T-helper 2 cell treated with Interferon-gamma antibody and Interleukin-4, amounts not matched to agents 5 μg/mL and 100 μg/mL, for 36 hours (primary cell): ENCODE data around the gene GALNT16.
A peak's percentile ranks its signal among the peaks of the same experiment; 100 is the strongest.

Experiments used
- DNase-seq: peaks from one replicate; pipeline ENCODE4 v3.0.0; 2021; ENCODE audit warnings: low spot score
- H3K27ac Mint-ChIP-seq: one replicate; pipeline ENCODE4 v1.8.0; 2021; ENCODE audit warnings: mild to moderate bottlenecking, mixed read lengths
- H3K27me3 Mint-ChIP-seq: one replicate; pipeline ENCODE4 v1.8.0; 2021; ENCODE audit warnings: low read depth, mixed read lengths
- H3K36me3 Mint-ChIP-seq: one replicate; pipeline ENCODE4 v1.8.0; 2021; ENCODE audit warnings: low read depth, mixed read lengths
- H3K4me1 Mint-ChIP-seq: one replicate; pipeline ENCODE4 v1.8.0; 2021; ENCODE audit warnings: low read depth, mixed read lengths
- H3K4me3 Mint-ChIP-seq: one replicate; pipeline ENCODE4 v1.8.0; 2022; ENCODE audit warnings: mild to moderate bottlenecking, moderate library complexity, mixed read lengths
- H3K9me3 Mint-ChIP-seq: one replicate; pipeline ENCODE4 v1.8.0; 2021; ENCODE audit warnings: mixed read lengths

GALNT16 gene

DNA sequence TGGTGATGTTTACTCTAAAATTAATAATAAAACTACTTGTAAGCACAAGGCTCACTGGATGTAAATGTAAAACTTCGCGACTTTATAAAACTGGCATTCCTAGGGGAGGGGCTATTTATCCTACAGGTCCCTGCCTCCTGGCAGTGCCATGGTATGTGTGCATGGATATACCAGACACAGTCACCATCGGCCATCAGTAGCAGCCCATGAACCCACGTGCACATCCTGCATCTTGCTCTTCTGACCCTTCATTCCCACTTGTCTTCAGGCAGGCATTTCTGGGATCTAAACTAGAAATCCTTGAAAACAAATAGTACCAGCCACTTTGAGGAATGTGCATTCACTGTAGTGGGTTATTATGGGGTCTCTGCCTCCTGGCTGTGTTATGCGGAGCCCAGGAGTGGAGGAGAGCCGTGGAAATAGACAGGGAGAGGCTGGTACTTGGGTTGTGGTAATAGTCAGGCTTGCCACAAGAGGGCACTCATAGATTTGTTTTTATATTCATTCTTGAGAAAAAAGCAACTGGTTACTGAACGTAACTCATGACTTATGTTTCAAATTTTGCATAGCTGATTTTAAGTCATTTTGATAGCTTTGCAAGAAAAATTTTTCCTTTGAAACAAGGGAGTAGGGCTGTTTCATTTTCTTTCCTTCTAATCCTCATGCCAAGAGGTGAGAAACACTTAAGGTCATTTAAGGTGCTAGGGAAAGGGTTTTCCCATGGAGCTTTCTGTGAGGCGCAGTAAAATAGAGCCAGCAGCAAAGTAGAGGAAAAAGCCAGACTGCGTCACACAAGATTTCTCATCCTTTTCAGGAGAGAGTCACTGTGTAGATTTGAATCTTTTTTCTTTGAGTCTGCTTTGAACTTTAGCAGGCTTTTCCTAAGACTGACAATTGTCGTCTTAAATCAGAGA, 17.4 kb upstream of the GALNT16 start:
- H3K4me3 Mint-ChIP-seq, result no peak overlapping the region
- H3K9me3 Mint-ChIP-seq, result no peaks in the 10 kb centered on the region
- no peaks in the 10 kb centered on the region for H3K27me3 Mint-ChIP-seq
- H3K27ac Mint-ChIP-seq, result no peak overlapping the region
- no peaks in the 10 kb centered on the region for H3K4me1 Mint-ChIP-seq
- no peaks in the 10 kb centered on the region for H3K36me3 Mint-ChIP-seq
- no peak for DNase-seq

DNA sequence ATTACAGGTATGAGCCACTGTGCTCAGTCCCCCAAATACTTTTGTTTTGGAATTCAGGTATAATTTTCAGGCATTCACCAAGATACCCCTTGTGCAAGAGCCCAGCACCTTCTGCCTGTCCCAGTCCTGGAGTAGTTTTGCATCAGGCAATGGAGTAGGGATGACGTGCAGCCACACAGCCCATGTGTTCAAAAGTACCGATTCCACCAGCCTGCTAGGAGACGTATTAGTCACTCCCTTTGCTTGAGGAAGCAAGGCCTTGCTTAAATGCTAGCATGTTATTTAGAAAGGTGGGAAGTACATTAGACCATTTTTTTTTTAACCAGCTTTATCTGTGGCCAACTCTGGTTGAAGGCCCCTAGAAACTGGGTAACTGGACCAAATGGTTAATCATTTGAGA, 15.0 kb upstream of the GALNT16 start:
- H3K27me3 Mint-ChIP-seq, result no peaks in the 10 kb centered on the region
- no peaks in the 10 kb centered on the region for H3K36me3 Mint-ChIP-seq
- H3K4me1 Mint-ChIP-seq, result no peaks in the 10 kb centered on the region
- no peak overlapping the region for H3K4me3 Mint-ChIP-seq
- no peaks in the 10 kb centered on the region for H3K9me3 Mint-ChIP-seq
- no peak overlapping the region for H3K27ac Mint-ChIP-seq
- DNase-seq, result no peak

DNA sequence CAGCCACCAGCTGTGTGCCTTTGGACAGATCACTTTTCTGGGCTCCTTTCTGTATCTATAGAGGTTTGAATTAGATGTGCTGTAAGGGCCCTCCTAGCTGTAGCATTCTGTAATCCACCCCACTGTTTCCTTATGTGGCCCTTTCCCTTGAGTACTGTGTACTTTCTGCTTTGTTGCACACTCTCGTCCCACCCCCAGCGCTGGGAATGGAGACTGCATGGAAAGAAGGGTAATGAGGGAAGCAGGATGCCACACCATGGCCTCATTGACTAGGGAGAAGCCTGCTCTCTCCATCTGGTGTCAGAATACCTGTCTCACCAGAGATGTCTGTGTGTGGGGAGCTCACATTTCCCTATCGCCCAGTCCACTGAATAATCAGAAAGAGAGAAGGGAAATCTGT, 13.6 kb upstream of the GALNT16 start:
- Mint-ChIP-seq H3K4me3 (no peak overlapping the region), H3K4me1 (no peaks in the 10 kb centered on the region), H3K9me3 (no peaks in the 10 kb centered on the region), H3K27ac (no peak overlapping the region), H3K27me3 (peaks cover 2% of the 10 kb centered on the region), H3K36me3 (no peaks in the 10 kb centered on the region)
- no peak for DNase-seq

DNA sequence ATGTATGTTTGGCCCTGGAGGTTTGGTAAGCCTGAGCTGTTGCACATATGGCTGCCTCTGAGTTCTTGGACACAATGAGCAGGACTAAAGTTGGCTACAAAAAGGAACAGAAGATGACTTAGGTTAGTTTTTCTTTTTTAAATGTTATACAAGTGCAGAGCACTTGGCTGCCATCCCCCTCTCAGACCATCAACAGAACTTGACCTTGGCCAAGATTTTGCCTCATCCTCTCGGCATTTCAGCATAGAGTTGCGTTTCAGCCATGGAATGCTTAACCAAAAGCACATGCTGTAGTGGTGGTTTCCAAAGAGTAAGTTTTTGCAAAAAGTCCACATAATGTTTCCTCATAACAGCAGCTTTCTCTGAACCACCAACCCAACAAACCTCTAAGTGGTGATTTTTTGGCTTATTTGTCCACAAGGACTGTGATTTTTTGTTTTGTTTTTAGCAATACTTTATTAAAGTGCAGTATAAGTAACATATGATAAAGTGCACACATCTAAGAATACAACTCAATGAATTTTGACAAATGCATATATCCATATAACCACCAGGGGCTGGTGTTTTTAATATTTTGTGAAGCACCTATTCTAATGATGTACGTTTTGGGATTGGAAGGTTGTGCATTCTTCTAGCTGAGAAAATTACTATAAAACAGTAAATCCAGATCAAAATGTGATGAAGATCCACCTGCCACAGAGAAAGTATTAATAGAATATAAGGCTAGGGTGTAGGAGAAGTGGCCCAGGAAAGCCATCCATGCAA, 12.1 kb upstream of the GALNT16 start:
- Mint-ChIP-seq H3K27ac (no peak overlapping the region), H3K4me3 (no peak overlapping the region), H3K4me1 (no peaks in the 10 kb centered on the region), H3K36me3 (no peaks in the 10 kb centered on the region), H3K27me3 (peaks cover 9% of the 10 kb centered on the region), H3K9me3 (no peaks in the 10 kb centered on the region)
- DNase-seq, result no peak

DNA sequence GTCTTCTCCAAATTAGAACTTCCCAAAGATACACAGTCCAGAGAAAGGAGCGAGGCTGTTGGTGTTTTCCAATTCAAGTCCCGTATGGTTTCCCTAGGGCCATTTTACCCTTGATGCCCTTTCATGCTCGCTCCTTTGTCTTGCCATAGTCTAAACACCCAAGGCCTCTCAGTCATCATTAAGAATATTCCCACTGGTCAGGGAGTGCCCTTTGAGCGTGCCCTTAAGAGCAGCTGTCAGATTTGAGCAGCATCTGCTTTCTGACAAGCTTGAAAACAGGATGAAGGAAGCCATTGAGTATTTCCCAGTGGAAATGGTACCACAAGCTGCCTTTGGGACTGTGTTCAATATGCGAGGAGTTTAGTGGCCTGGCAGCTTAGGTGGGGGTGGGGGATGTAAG, 10.4 kb upstream of the GALNT16 start:
- H3K9me3 Mint-ChIP-seq, result no peaks in the 10 kb centered on the region
- H3K36me3 Mint-ChIP-seq, result no peaks in the 10 kb centered on the region
- DNase-seq, result no peak
- H3K27me3 Mint-ChIP-seq, result peaks cover 17% of the 10 kb centered on the region
- no peaks in the 10 kb centered on the region for H3K4me1 Mint-ChIP-seq
- H3K27ac Mint-ChIP-seq, result no peak overlapping the region
- no peak overlapping the region for H3K4me3 Mint-ChIP-seq

DNA sequence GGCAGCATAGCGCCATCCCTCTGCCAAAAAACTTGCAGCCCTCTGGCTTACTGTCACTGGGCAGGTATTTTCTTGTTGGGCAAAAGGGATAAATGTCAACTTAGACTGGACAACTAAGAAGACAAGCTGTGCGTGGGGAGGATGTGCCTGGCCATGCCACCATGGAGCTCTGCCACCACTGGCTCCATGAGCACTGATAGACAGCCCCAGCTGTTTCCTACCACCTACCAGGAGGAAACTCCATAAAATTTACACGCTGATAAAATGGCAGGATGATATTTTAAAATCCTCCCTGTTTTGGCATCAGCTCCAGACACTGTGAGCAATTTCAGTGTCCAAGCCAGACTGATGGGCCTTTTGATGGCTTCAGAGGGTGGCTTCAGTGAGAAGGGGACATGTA, 7.1 kb upstream of the GALNT16 start:
- H3K9me3 Mint-ChIP-seq, result no peaks in the 10 kb centered on the region
- no peaks in the 10 kb centered on the region for H3K4me1 Mint-ChIP-seq
- no peaks in the 10 kb centered on the region for H3K36me3 Mint-ChIP-seq
- peaks cover 37% of the 10 kb centered on the region for H3K27me3 Mint-ChIP-seq
- H3K27ac Mint-ChIP-seq, result no peak overlapping the region
- H3K4me3 Mint-ChIP-seq, result no peak overlapping the region
- no peak for DNase-seq

DNA sequence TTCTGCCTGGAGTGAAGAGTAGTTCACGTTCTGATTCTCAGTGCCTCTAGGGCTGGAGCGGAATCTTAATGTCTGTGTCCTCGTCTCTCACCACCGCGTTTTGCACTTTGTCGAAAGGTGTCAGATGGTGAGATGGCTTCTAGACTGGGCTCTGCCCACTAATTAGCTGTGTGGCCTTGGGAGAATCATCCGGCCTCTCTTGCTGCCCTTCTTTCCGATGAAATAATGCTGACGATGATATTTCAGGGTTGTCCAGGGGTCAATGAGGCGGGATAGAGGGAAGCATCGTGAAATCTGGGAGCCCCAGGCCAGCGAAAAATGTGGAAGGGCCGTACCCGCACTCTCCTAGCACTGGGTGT, 811 bp upstream of the GALNT16 start:
- Mint-ChIP-seq H3K4me1 (peaks cover 4% of the 10 kb centered on the region), H3K9me3 (no peaks in the 10 kb centered on the region), H3K36me3 (no peaks in the 10 kb centered on the region), H3K27me3 (peaks cover 72% of the 10 kb centered on the region), H3K4me3 (peak overlapping the region; percentile 9), H3K27ac (no peak overlapping the region)
- no peak for DNase-seq

DNA sequence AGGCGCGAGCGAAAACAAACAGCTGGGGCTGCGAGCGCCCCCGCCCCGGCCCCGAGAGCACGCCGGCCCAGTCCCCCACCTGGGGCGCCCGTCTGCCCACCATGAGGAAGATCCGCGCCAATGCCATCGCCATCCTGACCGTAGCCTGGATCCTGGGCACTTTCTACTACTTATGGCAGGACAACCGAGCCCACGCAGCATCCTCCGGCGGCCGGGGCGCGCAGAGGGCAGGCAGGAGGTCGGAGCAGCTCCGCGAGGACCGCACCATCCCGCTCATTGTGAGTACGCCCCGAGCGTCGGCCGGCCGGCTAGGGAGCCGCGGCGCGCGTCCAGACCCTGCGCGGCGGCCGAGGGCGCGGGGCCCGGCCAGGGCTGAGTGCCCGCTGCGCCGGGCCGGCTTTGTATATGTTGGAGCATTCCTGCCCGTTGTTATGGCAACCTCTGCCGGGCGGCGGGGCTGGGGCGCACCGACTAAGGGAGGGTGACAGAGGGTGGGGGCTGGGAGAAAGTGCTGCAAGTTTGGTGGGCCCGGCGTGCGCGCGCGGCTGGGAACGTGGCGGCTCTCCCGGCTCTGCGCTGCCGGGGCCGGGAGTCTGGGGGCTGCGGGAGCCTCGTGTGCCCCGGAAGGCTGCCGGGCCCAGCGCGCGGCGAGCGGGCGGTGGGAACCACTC, 367 bp downstream of the GALNT16 start:
- no peak for DNase-seq
- no peaks in the 10 kb centered on the region for H3K9me3 Mint-ChIP-seq
- H3K36me3 Mint-ChIP-seq, result no peaks in the 10 kb centered on the region
- H3K4me3 Mint-ChIP-seq, result peak overlapping the region; percentile 43
- H3K4me1 Mint-ChIP-seq, result peaks cover 4% of the 10 kb centered on the region
- no peak overlapping the region for H3K27ac Mint-ChIP-seq
- H3K27me3 Mint-ChIP-seq, result peaks cover 71% of the 10 kb centered on the region

DNA sequence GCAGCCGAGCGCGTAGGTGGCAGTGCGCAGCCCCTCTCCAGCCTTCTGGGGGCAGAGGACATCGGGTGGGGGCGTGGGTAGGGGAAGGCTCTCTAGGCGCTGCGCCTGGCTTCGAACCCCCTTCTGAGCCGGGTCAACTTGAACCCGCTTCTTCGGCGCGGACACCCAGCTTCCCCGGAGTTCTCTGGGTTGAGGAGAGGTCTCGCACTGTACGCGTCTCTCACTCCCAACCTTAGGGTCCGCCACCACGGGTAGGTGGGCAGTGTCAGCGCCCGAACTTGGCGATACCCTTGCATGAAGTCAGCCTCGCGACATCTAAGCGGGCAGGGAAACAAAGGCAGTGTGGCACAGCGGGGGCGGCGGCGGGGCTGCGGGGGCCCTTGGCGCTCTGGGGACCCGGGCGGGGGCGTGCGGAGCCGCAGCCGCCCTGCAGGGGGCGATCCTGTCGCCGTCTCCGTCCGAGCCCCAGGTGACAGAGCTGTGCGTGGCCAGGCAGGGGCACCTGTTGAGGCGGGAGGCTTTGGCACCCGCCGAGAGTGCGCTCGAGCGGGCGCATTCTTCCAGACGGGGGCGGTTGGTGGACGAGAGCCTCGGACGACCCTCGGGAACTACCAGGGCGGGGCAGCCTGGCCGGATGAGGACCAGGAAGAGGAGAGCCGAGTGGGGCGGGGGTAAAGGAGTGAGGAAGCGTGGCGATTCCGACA, 1.1 kb downstream of the GALNT16 start:
- Mint-ChIP-seq H3K4me3 (peak overlapping the region; percentile 64), H3K9me3 (no peaks in the 10 kb centered on the region), H3K27ac (no peak overlapping the region), H3K4me1 (peaks cover 4% of the 10 kb centered on the region), H3K27me3 (peaks cover 71% of the 10 kb centered on the region), H3K36me3 (no peaks in the 10 kb centered on the region)
- no peak for DNase-seq

DNA sequence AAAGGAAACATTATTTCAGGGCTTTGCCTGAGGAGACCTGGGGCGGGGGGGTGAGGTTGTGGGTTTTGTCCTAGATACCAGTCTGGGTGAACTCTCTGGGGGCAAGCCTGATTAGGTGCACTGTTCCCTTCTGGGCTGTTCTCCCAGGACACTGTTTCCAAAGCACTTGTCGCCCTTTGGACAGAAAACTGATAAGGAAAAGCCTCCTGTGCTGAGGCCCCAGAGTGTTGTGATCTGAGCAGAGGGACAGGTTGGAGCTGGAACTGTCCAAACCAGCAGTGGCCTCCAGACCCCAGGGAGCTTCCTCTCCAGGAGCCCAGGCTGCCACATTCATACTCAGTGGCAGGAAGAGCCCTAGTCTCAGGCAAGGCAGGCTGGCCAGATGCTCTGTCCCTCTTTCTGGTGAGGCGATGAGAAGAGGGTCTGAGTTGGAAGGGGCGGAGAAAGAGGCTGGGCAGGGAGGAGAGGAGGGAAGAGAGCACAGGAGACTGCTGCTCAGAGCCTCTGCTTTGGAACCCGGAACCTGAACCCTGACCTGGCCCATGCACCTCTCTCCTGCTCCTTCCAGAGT, 1.9 kb downstream of the GALNT16 start:
- peaks cover 4% of the 10 kb centered on the region for H3K4me1 Mint-ChIP-seq
- H3K27me3 Mint-ChIP-seq, result peaks cover 65% of the 10 kb centered on the region
- DNase-seq, result no peak
- peak overlapping the region; percentile 64 for H3K4me3 Mint-ChIP-seq
- H3K27ac Mint-ChIP-seq, result no peak overlapping the region
- H3K36me3 Mint-ChIP-seq, result no peaks in the 10 kb centered on the region
- no peaks in the 10 kb centered on the region for H3K9me3 Mint-ChIP-seq

DNA sequence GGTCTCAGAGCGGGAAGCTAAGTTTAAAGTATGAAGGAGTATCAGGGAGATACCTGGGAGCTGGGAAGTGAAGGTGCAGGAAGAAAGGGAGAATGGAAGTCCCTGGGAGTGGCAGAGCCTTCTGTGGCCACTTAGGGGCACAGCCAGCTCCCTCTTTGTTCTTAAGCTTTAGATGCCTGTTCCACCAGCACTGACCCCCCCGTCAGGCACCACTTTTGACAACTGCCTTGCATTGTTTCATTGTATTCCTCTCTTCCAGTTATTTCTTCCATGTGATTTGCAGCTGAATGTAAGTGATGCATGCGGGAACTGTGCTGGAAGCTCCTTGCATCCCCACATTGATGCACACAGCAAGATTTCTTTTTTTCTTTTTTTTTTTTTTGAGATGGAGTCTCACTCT, 2.6 kb downstream of the GALNT16 start:
- peaks cover 4% of the 10 kb centered on the region for H3K4me1 Mint-ChIP-seq
- no peak overlapping the region for H3K27ac Mint-ChIP-seq
- no peaks in the 10 kb centered on the region for H3K36me3 Mint-ChIP-seq
- DNase-seq, result no peak
- no peaks in the 10 kb centered on the region for H3K9me3 Mint-ChIP-seq
- no peak overlapping the region for H3K4me3 Mint-ChIP-seq
- peaks cover 62% of the 10 kb centered on the region for H3K27me3 Mint-ChIP-seq

DNA sequence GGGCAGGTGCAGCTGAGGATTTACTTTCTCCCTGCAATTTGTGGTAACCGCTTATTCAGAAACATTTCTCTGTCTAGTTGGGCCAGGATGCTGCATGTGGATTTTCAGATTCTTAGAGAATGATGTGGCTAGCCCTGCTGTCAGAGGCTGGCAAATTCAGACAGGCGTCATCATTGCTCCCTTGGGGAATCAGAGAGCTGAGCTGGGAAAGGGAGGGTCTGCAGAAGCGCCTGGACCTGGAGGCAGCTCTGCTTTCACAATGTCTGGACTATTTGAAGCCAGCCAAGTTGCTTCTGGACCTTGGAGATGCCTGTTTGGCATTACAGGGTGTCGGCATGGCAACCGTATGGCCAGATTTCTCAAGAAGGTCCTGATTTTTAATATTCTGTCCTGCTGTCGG, 3.4 kb downstream of the GALNT16 start:
- no peak overlapping the region for H3K27ac Mint-ChIP-seq
- no peak for DNase-seq
- H3K9me3 Mint-ChIP-seq, result no peaks in the 10 kb centered on the region
- H3K27me3 Mint-ChIP-seq, result peaks cover 54% of the 10 kb centered on the region
- H3K4me3 Mint-ChIP-seq, result no peak overlapping the region
- H3K4me1 Mint-ChIP-seq, result peaks cover 4% of the 10 kb centered on the region
- no peaks in the 10 kb centered on the region for H3K36me3 Mint-ChIP-seq

DNA sequence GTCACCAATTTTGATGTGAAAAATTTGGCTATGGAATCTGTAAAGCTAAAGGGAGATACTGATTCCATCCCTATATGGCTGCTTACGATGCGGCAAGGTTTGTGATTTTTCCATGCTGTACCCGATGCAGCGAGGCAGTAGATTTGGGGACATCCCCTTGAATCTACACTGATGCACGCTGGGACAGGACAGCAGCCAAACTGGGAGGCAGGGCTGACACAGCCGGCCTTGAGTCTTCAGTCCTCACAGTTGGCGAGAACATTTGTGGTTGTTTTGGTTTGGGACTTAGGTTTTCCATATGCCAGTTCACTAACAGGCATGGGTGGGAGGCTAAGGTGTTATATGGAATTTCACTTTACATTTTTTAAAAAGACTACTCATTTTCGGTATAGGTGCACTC, 3.8 kb downstream of the GALNT16 start:
- peaks cover 50% of the 10 kb centered on the region for H3K27me3 Mint-ChIP-seq
- peaks cover 4% of the 10 kb centered on the region for H3K4me1 Mint-ChIP-seq
- no peaks in the 10 kb centered on the region for H3K36me3 Mint-ChIP-seq
- no peak for DNase-seq
- H3K4me3 Mint-ChIP-seq, result no peak overlapping the region
- no peak overlapping the region for H3K27ac Mint-ChIP-seq
- H3K9me3 Mint-ChIP-seq, result no peaks in the 10 kb centered on the region
